HepG2 (cell line): ENCODE data around the gene BRPF1. TPM values are rescaled to one million over a fixed set of nuclear protein-coding genes. Genes with fewer than 3 reads are reported as not detected.

Source experiments
- ATAC-seq: fragments of 200-7000 bp; cut with Tn5 transposase; 3 replicates; pipeline ENCODE4 v1.9.1; 2020; ENCODE audit warnings: mild to moderate bottlenecking, moderate library complexity
- BruUV-seq: library from RNA; stranded (reverse); fragments of 400-500 nt; replicated peaks from 2 replicates; lab custom pipeline; 2021; lab: Mats Ljungman, UMichigan
- CTCF ChIA-PET: fragments of 300-600 bp; formaldehyde crosslinking; extraction: SDS; loops from one replicate; lab custom pipeline; 2021; ENCODE audit warnings: low total read pairs, inconsistent platforms, low intra/inter-chr PET ratio; lab: Yijun Ruan, JAX
- POLR2A ChIA-PET: fragments of 350-600 bp; sonication (Branson Sonifier 250); formaldehyde crosslinking; loops from one replicate; lab custom pipeline; 2020; ENCODE audit warnings: antibody characterized with exemption, inconsistent platforms; lab: Yijun Ruan, JAX
- DNase-seq: peaks from one replicate; pipeline ENCODE4 v3.0.0-alpha.2; 2015; ENCODE audit warnings: low spot score
- FAIRE-seq: peaks from 3 replicates; lab custom pipeline; 2011; peaks lifted over from hg19 to GRCh38; lab: Jason Lieb, UNC
- H2AFZ ChIP-seq: one replicate; pipeline ENCODE4 v1.6.1; 2011; ENCODE audit warnings: low read length, inconsistent platforms
- H3K27ac ChIP-seq: fragments of 300-600 bp; 3 replicates; pipeline ENCODE4 v1.8.0; 2011; ENCODE audit warnings: mixed run types, mild to moderate bottlenecking, mixed read lengths, low read length, inconsistent platforms; ENCODE audit not compliant: insufficient read depth; ENCODE audit errors: extremely low read length
- H3K27me3 ChIP-seq, 2 experiments: fragments of 200-600 bp in 1 of 2; 2 replicates in 1 of 2; 3 replicates in 1 of 2; pipeline versions ENCODE4 v1.6.0 to v1.8.0; 2011; ENCODE audit warnings: low read length in 2 of 2, mild to moderate bottlenecking in 2 of 2, moderate library complexity in 2 of 2, inconsistent platforms in 1 of 2; ENCODE audit not compliant: insufficient read depth in 2 of 2, control insufficient read depth in 1 of 2
- H3K36me3 ChIP-seq, 2 experiments: fragments of 200-600 bp in 1 of 2; replicated peaks in 1 of 2; 2 replicates in 1 of 2; 3 replicates in 1 of 2; pipeline versions ENCODE4 v1.5.1 to v1.8.0; 2011; ENCODE audit warnings: low read length in 2 of 2, inconsistent platforms in 1 of 2; ENCODE audit not compliant: insufficient read depth in 2 of 2, control insufficient read depth in 1 of 2
- H3K4me1 ChIP-seq: 2 replicates; pipeline ENCODE4 v1.5.1; 2012; ENCODE audit warnings: low read length, inconsistent platforms; ENCODE audit not compliant: insufficient read depth
- H3K4me2 ChIP-seq: 2 replicates; pipeline ENCODE4 v1.6.0; 2011; ENCODE audit warnings: low read depth, low read length, inconsistent platforms
- H3K4me3 ChIP-seq, 3 experiments: fragments of 200-600 bp in 1 of 3; sonication (generic), shearing (Covaris generic) in 1 of 3; replicated peaks in 1 of 3; 2 replicates each; pipeline ENCODE4 v1.5.1; 2011 to 2016; ENCODE audit warnings: low read length in 3 of 3, inconsistent platforms in 2 of 3, low read depth in 2 of 3, mild to moderate bottlenecking in 2 of 3, control low read depth in 1 of 3, mixed read lengths in 1 of 3; ENCODE audit not compliant: insufficient read depth in 1 of 3
- H3K79me2 ChIP-seq: one replicate; pipeline ENCODE4 v1.6.1; 2011; ENCODE audit warnings: low read length, inconsistent platforms; ENCODE audit not compliant: insufficient read depth
- H3K9ac ChIP-seq: 2 replicates; pipeline ENCODE4 v1.6.0; 2011; ENCODE audit warnings: mild to moderate bottlenecking, low read depth, low read length, inconsistent platforms; ENCODE audit not compliant: insufficient read depth
- H3K9me3 ChIP-seq: 2 replicates; pipeline ENCODE4 v1.5.1; 2012; ENCODE audit warnings: mild to moderate bottlenecking, low read length
- H4K20me1 ChIP-seq: 2 replicates; pipeline ENCODE4 v1.6.0; 2011; ENCODE audit warnings: inconsistent platforms, mild to moderate bottlenecking, low read length, moderate library complexity; ENCODE audit not compliant: insufficient read depth
- CAMTA2 ChIP-seq: sonication (generic); formaldehyde crosslinking; IDR thresholded peaks from 2 replicates; pipeline ENCODE4 v1.4.0; 2020; ENCODE audit warnings: mild to moderate bottlenecking, missing genetic modification reagents, borderline replicate concordance
- FOSL2 ChIP-seq: sonication (generic); formaldehyde crosslinking; IDR thresholded peaks from 2 replicates; pipeline ENCODE4 v1.4.0; 2020; ENCODE audit warnings: missing genetic modification reagents
- HBP1 ChIP-seq: IDR thresholded peaks from 2 replicates; pipeline ENCODE4 v1.6.1; 2016; ENCODE audit warnings: low read depth, control low read depth
- HMG20B ChIP-seq: conservative IDR thresholded peaks from 2 replicates; pipeline ENCODE4 v1.6.1; 2016; ENCODE audit warnings: missing genetic modification reagents, missing compliant biosample characterization
- HOXA7 ChIP-seq: sonication (generic); formaldehyde crosslinking; IDR thresholded peaks from 2 replicates; pipeline ENCODE4 v1.8.1; 2022; ENCODE audit warnings: mild to moderate bottlenecking, missing genetic modification reagents, moderate library complexity
- KAT7 ChIP-seq: IDR thresholded peaks from 2 replicates; pipeline ENCODE4 v1.6.1; 2018; ENCODE audit warnings: borderline replicate concordance, missing compliant biosample characterization
- MLLT10 ChIP-seq: sonication (generic); formaldehyde crosslinking; IDR thresholded peaks from 2 replicates; pipeline ENCODE4 v1.4.0; 2020; ENCODE audit warnings: missing genetic modification reagents
- PRPF4 ChIP-seq: fragments of 200-400 bp; formaldehyde crosslinking; IDR thresholded peaks from 2 replicates; pipeline ENCODE4 v1.6.1; 2016; ENCODE audit warnings: low read length, low read depth; ENCODE audit not compliant: poor library complexity, severe bottlenecking
- ZNF33A ChIP-seq: sonication (generic); formaldehyde crosslinking; IDR thresholded peaks from 2 replicates; pipeline ENCODE4 v1.5.1; 2020; ENCODE audit warnings: missing genetic modification reagents, mild to moderate bottlenecking, moderate library complexity, borderline replicate concordance
- ZNF609 ChIP-seq: sonication (generic); formaldehyde crosslinking; IDR thresholded peaks from 2 replicates; pipeline ENCODE4 v1.4.0; 2020; ENCODE audit warnings: mild to moderate bottlenecking, missing genetic modification reagents, borderline replicate concordance
- ZNF687 ChIP-seq: sonication (generic); formaldehyde crosslinking; IDR thresholded peaks from 2 replicates; pipeline ENCODE4 v1.5.1; 2020; ENCODE audit warnings: mild to moderate bottlenecking, missing genetic modification reagents, moderate library complexity
- WGBS: methylation state at CpG from one replicate; pipeline ENCODE4 v1.1.6; 2017; ENCODE audit warnings: low lambda C conversion rate; 5-methylcytosine and 5-hydroxymethylcytosine counted together
- in situ Hi-C: cut with HindIII; loops from 2 replicates; pipeline ENCODE4 v1.10.0; 2017; ENCODE audit warnings: low pct_unique_long_range_greater_than_20kb; ENCODE audit not compliant: extremely low pct_ligation_motif_present
- intact Hi-C: fragments of 100-400 bp; cut with micrococcal nuclease; formaldehyde crosslinking; loops from one replicate; pipeline ENCODE4 v1.10.0; 2022; ENCODE audit not compliant: unreplicated experiment
- polyA plus RNA-seq, 8 experiments: library from polyadenylated mRNA; depleted of rRNA in 3 of 8; stranded (reverse) in 7 of 8; unstranded in 1 of 8; fragments of >200 nt; fragmentation: Illumina TruSeq in 4 of 8; extraction: Trizol in 4 of 8; gene quantifications; 2 replicates each; pipeline versions ENCODE4 v1.2.1 to v1.2.3, GENCODE V29; 2011 to 2016; ENCODE audit warnings: low read depth in 4 of 8, missing spikeins in 1 of 8, mixed read lengths in 1 of 8; ENCODE audit not compliant: insufficient read depth in 1 of 8
- total RNA-seq, 5 experiments: library from RNA; depleted of rRNA; stranded (reverse); fragments of >200 nt; fragmentation: Illumina TruSeq; extraction: Trizol; gene quantifications; 2 replicates each; pipeline ENCODE4 v1.2.3, GENCODE V29; 2016; ENCODE audit warnings: low read depth in 1 of 5
- TF ChIP-seq, protein P1 (sequence below): sonication (generic); formaldehyde crosslinking; IDR thresholded peaks from 2 replicates; pipeline ENCODE4 v1.4.0; 2020; ENCODE audit warnings: missing genetic modification reagents

Gene BRPF1
- total and polyA plus RNA-seq, 2 of the 13 experiments (the other 11 are each of a cell fraction or from before 2014, with no cell fraction given) = 7.3 to 10.0 TPM

DNA sequence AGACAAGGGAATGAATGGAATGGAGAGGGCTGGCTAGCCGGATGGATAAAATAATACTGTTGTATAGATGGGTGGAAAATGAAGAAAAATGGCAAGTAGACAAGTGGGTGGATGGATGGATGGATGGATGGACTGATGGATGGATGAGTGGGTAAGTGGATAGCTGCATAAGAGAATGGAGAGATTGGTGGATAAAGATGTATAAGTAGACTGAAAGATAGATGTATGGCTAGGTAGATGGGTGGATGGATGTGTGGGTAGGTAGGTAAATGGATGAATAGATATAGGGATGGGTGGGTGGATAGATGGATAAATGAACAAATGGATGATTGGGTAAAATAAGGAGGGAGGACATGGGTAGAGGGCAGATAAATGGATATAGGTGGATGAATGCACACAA lies 14.0 kb upstream of the BRPF1 start:
- no peaks in the 10 kb centered on the region for H3K79me2 ChIP-seq
- H3K4me3 ChIP-seq = no peak overlapping the region
- no peaks in the 10 kb centered on the region for H4K20me1 ChIP-seq
- H3K4me1 ChIP-seq = peaks cover 12% of the 10 kb centered on the region
- DNase-seq (no peak), ATAC-seq (no peak), FAIRE-seq (no peak)
- no peaks in the 10 kb centered on the region for H3K9me3 ChIP-seq
- ChIA-PET POLR2A (interaction anchor here (1.3 kb wide), 1 partner anchor 75 kb away, joined by 3 read pairs; the partner anchor contains the start of gene ARPC4), CTCF (no interaction called here)
- no peaks in the 10 kb centered on the region for H3K36me3 ChIP-seq
- no peak overlapping the region for H3K9ac ChIP-seq
- H3K27ac ChIP-seq = no peak overlapping the region
- 11% methylated on average over 1 of the region's 1 CpG for WGBS
- peaks cover 2 to 28% of the 10 kb centered on the region in 2 experiments; a peak in 4 of 5 replicates for H3K27me3 ChIP-seq
- in situ Hi-C loops = no loop called here
- H3K4me2 ChIP-seq = no peak overlapping the region
- intact Hi-C loops = no loop called here
- BruUV-seq = no TSS peak
- H2AFZ ChIP-seq = no peak overlapping the region
- no peak for TF ChIP-seq FOSL2 (CRISPR knock-in tag)
- no peak for TF ChIP-seq HOXA7 (CRISPR knock-in tag)
- no peak for TF ChIP-seq MLLT10 (CRISPR knock-in tag)
- no peak for TF ChIP-seq ZNF609 (CRISPR knock-in tag)
- no peak for TF ChIP-seq HBP1
- no peak for TF ChIP-seq CAMTA2
- TF ChIP-seq KAT7 (CRISPR knock-in tag) = no peak
- no peak for TF ChIP-seq ZNF33A
- TF ChIP-seq HMG20B (CRISPR knock-in tag) = no peak
- TF ChIP-seq, protein P1, sequence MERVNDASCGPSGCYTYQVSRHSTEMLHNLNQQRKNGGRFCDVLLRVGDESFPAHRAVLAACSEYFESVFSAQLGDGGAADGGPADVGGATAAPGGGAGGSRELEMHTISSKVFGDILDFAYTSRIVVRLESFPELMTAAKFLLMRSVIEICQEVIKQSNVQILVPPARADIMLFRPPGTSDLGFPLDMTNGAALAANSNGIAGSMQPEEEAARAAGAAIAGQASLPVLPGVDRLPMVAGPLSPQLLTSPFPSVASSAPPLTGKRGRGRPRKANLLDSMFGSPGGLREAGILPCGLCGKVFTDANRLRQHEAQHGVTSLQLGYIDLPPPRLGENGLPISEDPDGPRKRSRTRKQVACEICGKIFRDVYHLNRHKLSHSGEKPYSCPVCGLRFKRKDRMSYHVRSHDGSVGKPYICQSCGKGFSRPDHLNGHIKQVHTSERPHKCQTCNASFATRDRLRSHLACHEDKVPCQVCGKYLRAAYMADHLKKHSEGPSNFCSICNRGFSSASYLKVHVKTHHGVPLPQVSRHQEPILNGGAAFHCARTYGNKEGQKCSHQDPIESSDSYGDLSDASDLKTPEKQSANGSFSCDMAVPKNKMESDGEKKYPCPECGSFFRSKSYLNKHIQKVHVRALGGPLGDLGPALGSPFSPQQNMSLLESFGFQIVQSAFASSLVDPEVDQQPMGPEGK = no peak
- TF ChIP-seq ZNF687 (CRISPR knock-in tag) = no peak
- no peak for TF ChIP-seq PRPF4
